Panc1 (cell line): ENCODE results near the gene SMCHD1. TPM values are rescaled to one million over a fixed set of nuclear protein-coding genes. Genes with fewer than 3 reads are reported as not detected.

Source experiments
- ATAC-seq: fragments of 200-7000 bp; cut with Tn5 transposase; 2 replicates; pipeline ENCODE4 v1.9.1; 2020; ENCODE audit warnings: mild to moderate bottlenecking, moderate library complexity
- BruUV-seq: library from RNA; stranded (reverse); fragments of 400-500 nt; replicated peaks from 2 replicates; lab custom pipeline; 2021; lab: Mats Ljungman, UMichigan
- CTCF ChIA-PET: fragments of 300-600 bp; sonication (Branson Sonifier 250); formaldehyde crosslinking; loops from one replicate; lab custom pipeline; 2022; ENCODE audit warnings: antibody characterized with exemption; lab: Charles Lee
- POLR2A ChIA-PET: fragments of 300-600 bp; sonication (Branson Sonifier 250); formaldehyde crosslinking; loops from one replicate; lab custom pipeline; 2022; ENCODE audit warnings: antibody characterized with exemption; lab: Charles Lee
- DNase-seq: peaks from one replicate; pipeline ENCODE4 v3.0.0-alpha.2; 2010; ENCODE audit warnings: low read depth, low spot score
- H3K27ac ChIP-seq: 2 replicates; pipeline ENCODE4 v1.5.1; 2011; ENCODE audit warnings: mild to moderate bottlenecking, low read length, inconsistent platforms
- H3K27me3 ChIP-seq: fragments of 200-500 bp; sonication (Bioruptor generic); 2 replicates; pipeline ENCODE4 v1.6.0; 2014; ENCODE audit warnings: low read length, inconsistent platforms; ENCODE audit not compliant: control insufficient read depth, insufficient read depth
- H3K36me3 ChIP-seq: fragments of 200-500 bp; sonication (Bioruptor generic); 2 replicates; pipeline ENCODE4 v1.5.1; 2014; ENCODE audit warnings: inconsistent platforms, mild to moderate bottlenecking, low read length, moderate library complexity; ENCODE audit not compliant: control insufficient read depth, insufficient read depth
- H3K4me1 ChIP-seq: 2 replicates; pipeline ENCODE4 v1.5.1; 2011; ENCODE audit warnings: inconsistent platforms, mild to moderate bottlenecking, low read length, moderate library complexity; ENCODE audit not compliant: control insufficient read depth, insufficient read depth
- H3K4me3 ChIP-seq, 2 experiments: 2 replicates each; pipeline ENCODE4 v1.5.1; 2011 to 2012; ENCODE audit warnings: low read depth in 2 of 2, low read length in 2 of 2, mild to moderate bottlenecking in 2 of 2, inconsistent platforms in 1 of 2, moderate library complexity in 1 of 2
- H3K9me3 ChIP-seq: fragments of 200-500 bp; sonication (Bioruptor generic); 2 replicates; pipeline ENCODE4 v1.5.1; 2014; ENCODE audit warnings: low read depth, mild to moderate bottlenecking, inconsistent platforms, low read length, moderate library complexity; ENCODE audit not compliant: control insufficient read depth, insufficient read depth
- CTCF ChIP-seq: fragments of 450-650 bp; IDR thresholded peaks from 2 replicates; pipeline ENCODE4 v1.5.1; 2017; ENCODE audit warnings: mild to moderate bottlenecking
- POLR2AphosphoS5 ChIP-seq: IDR thresholded peaks from 2 replicates; pipeline ENCODE4 v1.6.1; 2012; ENCODE audit warnings: mild to moderate bottlenecking, low read depth, low read length, moderate library complexity
- REST ChIP-seq, 2 experiments: IDR thresholded peaks; 2 replicates each; pipeline ENCODE4 v1.6.1; 2011 to 2012; ENCODE audit warnings: low read depth in 2 of 2, control low read depth in 1 of 2, low read length in 1 of 2, mild to moderate bottlenecking in 1 of 2, moderate library complexity in 1 of 2; ENCODE audit not compliant: insufficient read depth in 1 of 2
- SIN3A ChIP-seq: IDR thresholded peaks from 2 replicates; pipeline ENCODE4 v1.6.1; 2012; ENCODE audit warnings: low read depth, mild to moderate bottlenecking, low read length, moderate library complexity, borderline replicate concordance; ENCODE audit not compliant: insufficient read depth
- TCF7L2 ChIP-seq: IDR thresholded peaks from 2 replicates; pipeline ENCODE4 v1.6.1; 2011; ENCODE audit warnings: mild to moderate bottlenecking, low read depth, low read length, inconsistent platforms
- in situ Hi-C: cut with HindIII; loops from 2 replicates; pipeline ENCODE4 v1.10.0; 2016; ENCODE audit warnings: low sequenced_read_pairs, low pct_unique_long_range_greater_than_20kb
- intact Hi-C: fragments of 100-400 bp; cut with micrococcal nuclease; formaldehyde crosslinking; loops from one replicate; pipeline ENCODE4 v1.10.0; 2022; ENCODE audit not compliant: unreplicated experiment
- total RNA-seq: library from RNA; stranded (reverse); gene quantifications from one replicate; pipeline ENCODE4 v1.2.1, GENCODE V29; 2021; ENCODE audit not compliant: unreplicated experiment

The SMCHD1 gene
- total RNA-seq, 1 experiment from 2014 or later: 40.9 TPM

DNA sequence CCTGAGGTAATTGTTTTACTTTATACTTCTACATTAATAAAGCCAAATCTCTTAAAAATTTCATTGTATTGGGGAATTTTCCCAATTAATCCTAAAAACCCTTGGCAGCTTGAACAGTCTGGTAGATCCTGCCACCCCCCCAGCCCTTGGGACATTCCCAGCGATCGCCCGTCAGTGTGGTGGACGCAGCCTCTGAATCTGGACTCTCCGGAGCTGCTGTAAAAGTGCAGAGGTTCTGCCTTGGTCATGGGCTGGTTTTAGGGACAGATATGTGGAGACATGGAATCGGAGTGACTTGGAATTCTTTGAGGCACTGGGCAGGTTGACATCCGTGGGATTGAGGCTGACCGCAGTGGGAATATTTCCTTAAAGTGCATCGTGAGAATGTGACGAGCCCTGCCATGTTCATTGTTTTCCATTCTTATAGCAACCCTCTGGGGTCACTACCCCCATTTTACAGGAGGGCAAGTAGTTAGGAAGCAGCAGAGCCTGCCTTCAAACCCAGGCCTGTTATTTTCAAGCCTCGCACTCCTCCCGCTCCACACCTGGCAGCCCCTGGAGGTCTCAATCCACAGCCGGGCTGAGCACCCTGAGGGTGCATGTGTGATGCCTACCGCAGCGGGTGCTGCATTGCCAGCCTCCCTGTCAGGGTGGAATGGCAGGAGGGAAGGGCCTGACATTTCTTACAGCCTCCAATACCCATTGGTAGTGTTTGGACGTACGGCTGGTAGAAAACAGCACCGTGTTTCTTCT, 197.8 kb downstream of the SMCHD1 start:
- DNase-seq (no peak), ATAC-seq (no peak)
- no TSS peak for BruUV-seq
- ChIA-PET CTCF (interaction anchor here (0.7 kb wide), 1 partner anchor 38 kb away, joined by 3 read pairs; no protein-coding TSS in a partner anchor), POLR2A (interaction anchor here (0.6 kb wide), 1 partner anchor 31 kb away, joined by 4 read pairs; no protein-coding TSS in a partner anchor)
- Histone ChIP-seq H3K27me3 (peaks cover 15% of the 10 kb centered on the region), H3K27ac (no peak overlapping the region), H3K4me3 (no peak overlapping the region), H3K4me1 (no peaks in the 10 kb centered on the region), H3K9me3 (no peaks in the 10 kb centered on the region), H3K36me3 (no peaks in the 10 kb centered on the region)
- in situ Hi-C loops (no loop called here), intact Hi-C loops (no loop called here)
- TF ChIP-seq TCF7L2: no peak
- TF ChIP-seq REST (IDR thresholded peaks at IDR 0.05; ENCODE audit: insufficient read depth in 1 of 2, low read depth in 2 of 2, low read length in 1 of 2): no peak
- no peak for TF ChIP-seq CTCF
- TF ChIP-seq POLR2AphosphoS5: no peak
- no peak for TF ChIP-seq SIN3A

DNA sequence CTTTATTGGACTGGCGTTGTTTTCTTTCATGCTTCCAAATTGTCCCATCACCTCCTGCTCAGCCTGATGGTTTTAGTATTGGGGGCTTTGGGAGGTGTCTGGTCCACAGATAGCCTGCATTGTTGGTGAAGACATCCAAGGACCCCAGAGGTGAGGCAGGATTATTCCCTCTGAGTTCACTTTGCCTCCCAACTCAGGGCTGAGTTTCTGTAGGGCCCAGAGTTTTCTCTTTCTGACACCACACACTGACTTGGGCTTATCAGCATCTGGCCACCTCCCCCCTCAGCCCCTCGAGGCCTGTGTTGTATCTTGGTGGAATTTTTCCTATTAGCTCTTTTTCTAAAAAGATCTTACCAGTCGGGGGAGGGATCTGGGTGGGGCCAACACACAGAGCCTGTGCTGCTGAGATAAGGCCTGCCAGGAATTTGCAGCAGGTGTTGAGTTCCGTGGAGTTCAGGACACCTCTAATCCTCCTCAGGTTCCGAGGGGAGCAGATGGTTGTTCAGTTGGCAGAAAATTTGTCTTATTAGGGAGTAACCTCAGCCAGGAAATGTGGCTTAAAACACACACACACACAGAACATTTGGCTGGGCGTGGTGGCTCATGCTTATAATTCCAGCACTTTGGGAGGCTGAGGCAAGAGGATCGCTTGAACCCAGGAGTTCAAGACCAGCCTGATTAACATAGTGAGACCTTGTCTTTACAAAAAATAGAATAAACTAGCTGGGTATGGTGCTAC, 198.6 kb downstream of the SMCHD1 start:
- BruUV-seq: no TSS peak
- no peaks in the 10 kb centered on the region for H3K9me3 ChIP-seq
- intact Hi-C loops: no loop called here
- H3K27ac ChIP-seq: no peak overlapping the region
- no peaks in the 10 kb centered on the region for H3K36me3 ChIP-seq
- no peak for TF ChIP-seq POLR2AphosphoS5
- no peak for TF ChIP-seq TCF7L2
- TF ChIP-seq SIN3A: no peak
- TF ChIP-seq REST (IDR thresholded peaks at IDR 0.05; ENCODE audit: insufficient read depth in 1 of 2, low read depth in 2 of 2, low read length in 1 of 2): no peak
- TF ChIP-seq CTCF: no peak
- ChIA-PET POLR2A (interaction anchor here (0.6 kb wide), 1 partner anchor 31 kb away, joined by 4 read pairs; no protein-coding TSS in a partner anchor), CTCF (no interaction called here)
- no peak overlapping the region for H3K4me3 ChIP-seq
- no peaks in the 10 kb centered on the region for H3K4me1 ChIP-seq
- in situ Hi-C loops: no loop called here
- ATAC-seq: no peak
- DNase-seq: no peak
- peaks cover 7% of the 10 kb centered on the region for H3K27me3 ChIP-seq
